Gastroesophageal sphincter (tissue), 3 donors: Measurements from ENCODE around the gene SCAP.

Experiments
- EP300 ChIP-seq: sonication (generic); formaldehyde crosslinking; IDR thresholded peaks from one replicate; pipeline ENCODE4 v1.6.1; 2017; ENCODE audit warnings: antibody characterized with exemption, mild to moderate bottlenecking
- POLR2A ChIP-seq, 2 donors: fragments of 450-650 bp; IDR thresholded peaks; one replicate each; pipeline ENCODE4 v1.6.1; 2017; ENCODE audit warnings: antibody characterized with exemption in 2 of 2, mild to moderate bottlenecking in 2 of 2, moderate library complexity in 1 of 2
- POLR2AphosphoS5 ChIP-seq: sonication (generic); formaldehyde crosslinking; IDR thresholded peaks from one replicate; pipeline ENCODE4 v1.6.1; 2017; ENCODE audit warnings: antibody characterized with exemption
- TF ChIP-seq, protein P1 (sequence below), 4 experiments: fragments of 200-600 bp in 2 of 4; fragments of 450-650 bp in 2 of 4; sonication (generic) in 1 of 4; IDR thresholded peaks; one replicate each; pipeline ENCODE4 v1.5.1; 2017 to 2019; ENCODE audit warnings: antibody characterized with exemption in 4 of 4, mild to moderate bottlenecking in 2 of 4, moderate library complexity in 2 of 4

DNA sequence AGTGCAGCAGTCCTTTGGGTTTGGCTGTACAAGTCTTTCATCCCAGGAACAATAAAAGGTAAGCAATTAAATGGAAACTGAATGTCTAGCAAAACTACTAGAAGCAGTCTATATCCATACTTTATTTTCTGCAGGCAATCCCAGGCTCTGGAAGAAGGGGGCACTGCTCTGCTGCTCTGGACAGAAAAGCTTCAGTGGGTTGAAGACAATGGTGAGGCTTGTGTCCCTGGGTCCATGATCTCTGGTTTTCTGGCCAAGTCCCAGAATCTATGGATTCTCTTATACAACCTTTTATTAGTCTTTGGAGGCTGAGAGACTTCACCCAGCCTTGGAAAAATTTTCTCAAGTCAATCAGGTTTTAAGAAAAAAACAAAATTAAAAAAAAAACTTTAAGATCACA, 35.6 kb downstream of the SCAP start:
- TF ChIP-seq EP300 = no peak
- TF ChIP-seq, protein P1, sequence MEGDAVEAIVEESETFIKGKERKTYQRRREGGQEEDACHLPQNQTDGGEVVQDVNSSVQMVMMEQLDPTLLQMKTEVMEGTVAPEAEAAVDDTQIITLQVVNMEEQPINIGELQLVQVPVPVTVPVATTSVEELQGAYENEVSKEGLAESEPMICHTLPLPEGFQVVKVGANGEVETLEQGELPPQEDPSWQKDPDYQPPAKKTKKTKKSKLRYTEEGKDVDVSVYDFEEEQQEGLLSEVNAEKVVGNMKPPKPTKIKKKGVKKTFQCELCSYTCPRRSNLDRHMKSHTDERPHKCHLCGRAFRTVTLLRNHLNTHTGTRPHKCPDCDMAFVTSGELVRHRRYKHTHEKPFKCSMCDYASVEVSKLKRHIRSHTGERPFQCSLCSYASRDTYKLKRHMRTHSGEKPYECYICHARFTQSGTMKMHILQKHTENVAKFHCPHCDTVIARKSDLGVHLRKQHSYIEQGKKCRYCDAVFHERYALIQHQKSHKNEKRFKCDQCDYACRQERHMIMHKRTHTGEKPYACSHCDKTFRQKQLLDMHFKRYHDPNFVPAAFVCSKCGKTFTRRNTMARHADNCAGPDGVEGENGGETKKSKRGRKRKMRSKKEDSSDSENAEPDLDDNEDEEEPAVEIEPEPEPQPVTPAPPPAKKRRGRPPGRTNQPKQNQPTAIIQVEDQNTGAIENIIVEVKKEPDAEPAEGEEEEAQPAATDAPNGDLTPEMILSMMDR (IDR thresholded peaks at IDR 0.05) = peak in 1 of 4 experiments; percentile 27
- no peak for TF ChIP-seq POLR2A (IDR thresholded peaks at IDR 0.05)
- TF ChIP-seq POLR2AphosphoS5 = no peak
